A549 (cell line): ENCODE results near the gene POLR2J3.
"Not testable (repeated sequence)": the region's sequence is repeated elsewhere in the genome, so short reads cannot be mapped to it uniquely, and the experiment has no call there.

Experiments
- EP300 ChIP-seq, 2 experiments: fragments of >200 bp; sonication (Bioruptor Twin); formaldehyde crosslinking; IDR thresholded peaks; 2 replicates in 1 of 2; 3 replicates in 1 of 2; pipeline ENCODE4 v1.6.1; 2016 to 2017
- ESRRA ChIP-seq: fragments of 150-350 bp; IDR thresholded peaks from 2 replicates; pipeline ENCODE4 v1.6.1; 2014; ENCODE audit warnings: mild to moderate bottlenecking, low read length, borderline replicate concordance
- KDM5A ChIP-seq: fragments of 200-600 bp; sonication (generic); IDR thresholded peaks from 2 replicates; pipeline ENCODE4 v1.6.1; 2016; ENCODE audit warnings: antibody characterized with exemption, mild to moderate bottlenecking
- NR3C1 ChIP-seq: fragments of >200 bp; sonication (Bioruptor Twin); formaldehyde crosslinking; IDR thresholded peaks from 3 replicates; pipeline ENCODE4 v1.6.1; 2017
- POLR2A ChIP-seq: IDR thresholded peaks from 2 replicates; pipeline ENCODE4 v1.6.1; 2012; ENCODE audit warnings: mild to moderate bottlenecking, low read length
- RFX5 ChIP-seq: fragments of 450-650 bp; IDR thresholded peaks from 2 replicates; pipeline ENCODE4 v1.7.1; 2014; ENCODE audit warnings: antibody characterized with exemption, mild to moderate bottlenecking, moderate library complexity
- SREBF2 ChIP-seq: fragments of 450-650 bp; IDR thresholded peaks from 2 replicates; pipeline ENCODE4 v1.6.1; 2014; ENCODE audit warnings: mild to moderate bottlenecking, moderate library complexity
- TF ChIP-seq, protein P1 (sequence below): fragments of >200 bp; sonication (Bioruptor Twin); formaldehyde crosslinking; IDR thresholded peaks from 3 replicates; pipeline ENCODE4 v1.5.1; 2016
- TF ChIP-seq, protein P2 (sequence below): fragments of 200-600 bp; sonication (generic); IDR thresholded peaks from 2 replicates; pipeline ENCODE4 v1.6.1; 2016; ENCODE audit warnings: antibody characterized with exemption, mild to moderate bottlenecking, moderate library complexity
- TF ChIP-seq, protein P3 (sequence below): IDR thresholded peaks from 2 replicates; pipeline ENCODE4 v1.6.1; 2012
- TF ChIP-seq, protein P4 (sequence below): fragments of 450-650 bp; IDR thresholded peaks from 2 replicates; pipeline ENCODE4 v1.6.1; 2014; ENCODE audit warnings: antibody characterized with exemption

DNA sequence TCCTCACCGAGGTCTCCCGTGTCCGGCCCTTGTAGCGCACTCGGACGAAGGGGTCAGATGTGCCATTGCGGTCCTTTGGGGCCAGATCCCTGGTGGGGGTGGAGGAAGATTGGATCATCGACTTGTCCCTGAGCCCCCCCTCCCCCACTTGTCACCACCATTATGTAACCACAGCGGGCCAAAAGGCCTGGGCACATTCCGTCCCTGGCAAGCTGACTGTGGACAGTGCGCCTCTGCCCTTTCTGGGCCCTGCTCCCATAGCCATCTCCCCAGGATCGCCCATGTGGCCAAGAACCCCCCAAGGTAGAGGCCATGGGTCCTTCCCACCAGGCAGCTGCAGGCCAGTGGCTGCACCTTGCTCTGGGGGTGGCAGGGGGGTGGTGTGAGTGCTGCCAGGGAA is 29.9 kb upstream of the POLR2J3 start:
- TF ChIP-seq KDM5A; ESRRA; SREBF2; RFX5; POLR2A; EP300 (IDR thresholded peaks at IDR 0.05); NR3C1: not testable (repeated sequence)
- TF ChIP-seq, protein P1, sequence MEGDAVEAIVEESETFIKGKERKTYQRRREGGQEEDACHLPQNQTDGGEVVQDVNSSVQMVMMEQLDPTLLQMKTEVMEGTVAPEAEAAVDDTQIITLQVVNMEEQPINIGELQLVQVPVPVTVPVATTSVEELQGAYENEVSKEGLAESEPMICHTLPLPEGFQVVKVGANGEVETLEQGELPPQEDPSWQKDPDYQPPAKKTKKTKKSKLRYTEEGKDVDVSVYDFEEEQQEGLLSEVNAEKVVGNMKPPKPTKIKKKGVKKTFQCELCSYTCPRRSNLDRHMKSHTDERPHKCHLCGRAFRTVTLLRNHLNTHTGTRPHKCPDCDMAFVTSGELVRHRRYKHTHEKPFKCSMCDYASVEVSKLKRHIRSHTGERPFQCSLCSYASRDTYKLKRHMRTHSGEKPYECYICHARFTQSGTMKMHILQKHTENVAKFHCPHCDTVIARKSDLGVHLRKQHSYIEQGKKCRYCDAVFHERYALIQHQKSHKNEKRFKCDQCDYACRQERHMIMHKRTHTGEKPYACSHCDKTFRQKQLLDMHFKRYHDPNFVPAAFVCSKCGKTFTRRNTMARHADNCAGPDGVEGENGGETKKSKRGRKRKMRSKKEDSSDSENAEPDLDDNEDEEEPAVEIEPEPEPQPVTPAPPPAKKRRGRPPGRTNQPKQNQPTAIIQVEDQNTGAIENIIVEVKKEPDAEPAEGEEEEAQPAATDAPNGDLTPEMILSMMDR, result not testable (repeated sequence)
- TF ChIP-seq, protein P2, sequence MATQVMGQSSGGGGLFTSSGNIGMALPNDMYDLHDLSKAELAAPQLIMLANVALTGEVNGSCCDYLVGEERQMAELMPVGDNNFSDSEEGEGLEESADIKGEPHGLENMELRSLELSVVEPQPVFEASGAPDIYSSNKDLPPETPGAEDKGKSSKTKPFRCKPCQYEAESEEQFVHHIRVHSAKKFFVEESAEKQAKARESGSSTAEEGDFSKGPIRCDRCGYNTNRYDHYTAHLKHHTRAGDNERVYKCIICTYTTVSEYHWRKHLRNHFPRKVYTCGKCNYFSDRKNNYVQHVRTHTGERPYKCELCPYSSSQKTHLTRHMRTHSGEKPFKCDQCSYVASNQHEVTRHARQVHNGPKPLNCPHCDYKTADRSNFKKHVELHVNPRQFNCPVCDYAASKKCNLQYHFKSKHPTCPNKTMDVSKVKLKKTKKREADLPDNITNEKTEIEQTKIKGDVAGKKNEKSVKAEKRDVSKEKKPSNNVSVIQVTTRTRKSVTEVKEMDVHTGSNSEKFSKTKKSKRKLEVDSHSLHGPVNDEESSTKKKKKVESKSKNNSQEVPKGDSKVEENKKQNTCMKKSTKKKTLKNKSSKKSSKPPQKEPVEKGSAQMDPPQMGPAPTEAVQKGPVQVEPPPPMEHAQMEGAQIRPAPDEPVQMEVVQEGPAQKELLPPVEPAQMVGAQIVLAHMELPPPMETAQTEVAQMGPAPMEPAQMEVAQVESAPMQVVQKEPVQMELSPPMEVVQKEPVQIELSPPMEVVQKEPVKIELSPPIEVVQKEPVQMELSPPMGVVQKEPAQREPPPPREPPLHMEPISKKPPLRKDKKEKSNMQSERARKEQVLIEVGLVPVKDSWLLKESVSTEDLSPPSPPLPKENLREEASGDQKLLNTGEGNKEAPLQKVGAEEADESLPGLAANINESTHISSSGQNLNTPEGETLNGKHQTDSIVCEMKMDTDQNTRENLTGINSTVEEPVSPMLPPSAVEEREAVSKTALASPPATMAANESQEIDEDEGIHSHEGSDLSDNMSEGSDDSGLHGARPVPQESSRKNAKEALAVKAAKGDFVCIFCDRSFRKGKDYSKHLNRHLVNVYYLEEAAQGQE, result not testable (repeated sequence)
- TF ChIP-seq, protein P3, sequence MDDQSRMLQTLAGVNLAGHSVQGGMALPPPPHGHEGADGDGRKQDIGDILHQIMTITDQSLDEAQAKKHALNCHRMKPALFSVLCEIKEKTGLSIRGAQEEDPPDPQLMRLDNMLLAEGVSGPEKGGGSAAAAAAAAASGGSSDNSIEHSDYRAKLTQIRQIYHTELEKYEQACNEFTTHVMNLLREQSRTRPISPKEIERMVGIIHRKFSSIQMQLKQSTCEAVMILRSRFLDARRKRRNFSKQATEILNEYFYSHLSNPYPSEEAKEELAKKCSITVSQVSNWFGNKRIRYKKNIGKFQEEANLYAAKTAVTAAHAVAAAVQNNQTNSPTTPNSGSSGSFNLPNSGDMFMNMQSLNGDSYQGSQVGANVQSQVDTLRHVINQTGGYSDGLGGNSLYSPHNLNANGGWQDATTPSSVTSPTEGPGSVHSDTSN, result not testable (repeated sequence)
- TF ChIP-seq, protein P4, sequence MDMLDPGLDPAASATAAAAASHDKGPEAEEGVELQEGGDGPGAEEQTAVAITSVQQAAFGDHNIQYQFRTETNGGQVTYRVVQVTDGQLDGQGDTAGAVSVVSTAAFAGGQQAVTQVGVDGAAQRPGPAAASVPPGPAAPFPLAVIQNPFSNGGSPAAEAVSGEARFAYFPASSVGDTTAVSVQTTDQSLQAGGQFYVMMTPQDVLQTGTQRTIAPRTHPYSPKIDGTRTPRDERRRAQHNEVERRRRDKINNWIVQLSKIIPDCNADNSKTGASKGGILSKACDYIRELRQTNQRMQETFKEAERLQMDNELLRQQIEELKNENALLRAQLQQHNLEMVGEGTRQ, result not testable (repeated sequence)
